ENCODE results near the gene KRIT1.

GRCh38 chr7:92295391-92295790 is 49.7 kb upstream of the KRIT1 start:
- TF ChIP-seq EZH2phosphoT487 (IDR thresholded peaks at IDR 0.05; ENCODE audit: borderline replicate concordance, low read length) (no peak), CTCF (IDR thresholded peaks at IDR 0.05; ENCODE audit: low read depth, low read length, poor library complexity, severe bottlenecking) (no peak)
